A549 (cell line): ENCODE data around the gene IL1F10.

Experiments
- CHD2 ChIP-seq: fragments of 150-350 bp; IDR thresholded peaks from 2 replicates; pipeline ENCODE4 v1.6.1; 2014; ENCODE audit warnings: low read length; ENCODE audit not compliant: partially characterized antibody
- CTCF ChIP-seq: fragments of >200 bp; sonication (Bioruptor Twin); formaldehyde crosslinking; IDR thresholded peaks from 3 replicates; pipeline ENCODE4 v1.5.1; 2016
- HDAC2 ChIP-seq: fragments of 200-600 bp; sonication (generic); IDR thresholded peaks from 2 replicates; pipeline ENCODE4 v1.6.1; 2016
- MAX ChIP-seq: IDR thresholded peaks from 2 replicates; pipeline ENCODE4 v1.6.1; 2012
- RCOR1 ChIP-seq: fragments of 150-350 bp; IDR thresholded peaks from 2 replicates; pipeline ENCODE4 v1.6.1; 2014; ENCODE audit warnings: antibody characterized with exemption, low read length, low read depth
- SREBF2 ChIP-seq: fragments of 450-650 bp; IDR thresholded peaks from 2 replicates; pipeline ENCODE4 v1.6.1; 2014; ENCODE audit warnings: mild to moderate bottlenecking, moderate library complexity
- TP53 ChIP-seq: fragments of 250-450 bp; sonication (Bioruptor Pico); IDR thresholded peaks from 2 replicates; pipeline ENCODE4 v1.5.0; 2021; ENCODE audit warnings: mild to moderate bottlenecking, moderate library complexity
- TF ChIP-seq, protein P1 (sequence below): fragments of 150-350 bp; IDR thresholded peaks from 2 replicates; pipeline ENCODE4 v1.6.1; 2014; ENCODE audit warnings: low read depth, mild to moderate bottlenecking, low read length

DNA sequence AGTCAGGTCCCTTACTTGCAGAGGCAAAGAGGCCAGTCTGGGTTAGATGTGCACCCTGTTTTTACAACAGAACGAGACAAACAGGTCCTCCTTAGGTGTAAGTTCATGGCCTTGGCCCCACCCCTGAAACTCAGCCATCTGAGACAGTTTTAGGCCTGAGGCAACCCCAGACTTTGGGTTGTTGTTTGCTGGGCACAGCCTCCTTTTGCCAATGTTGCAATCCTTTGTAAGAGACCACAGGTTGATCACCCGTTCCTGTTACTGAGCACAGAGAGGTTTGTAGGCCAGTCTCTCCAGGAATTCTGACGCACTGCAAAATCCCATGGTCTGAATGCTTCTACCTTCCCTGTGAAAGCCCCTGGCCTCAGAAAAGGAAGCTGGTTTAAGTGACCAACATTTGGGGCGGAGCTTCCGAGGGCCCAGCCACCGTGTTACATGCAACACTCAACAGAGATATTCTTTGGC, 44.1 kb downstream of the IL1F10 start:
- TF ChIP-seq CHD2 (no peak), CTCF (no peak), SREBF2 (no peak), TP53 (CRISPR knock-in tag) (no peak), MAX (no peak), HDAC2 (no peak), RCOR1 (no peak)
- TF ChIP-seq, protein P1, sequence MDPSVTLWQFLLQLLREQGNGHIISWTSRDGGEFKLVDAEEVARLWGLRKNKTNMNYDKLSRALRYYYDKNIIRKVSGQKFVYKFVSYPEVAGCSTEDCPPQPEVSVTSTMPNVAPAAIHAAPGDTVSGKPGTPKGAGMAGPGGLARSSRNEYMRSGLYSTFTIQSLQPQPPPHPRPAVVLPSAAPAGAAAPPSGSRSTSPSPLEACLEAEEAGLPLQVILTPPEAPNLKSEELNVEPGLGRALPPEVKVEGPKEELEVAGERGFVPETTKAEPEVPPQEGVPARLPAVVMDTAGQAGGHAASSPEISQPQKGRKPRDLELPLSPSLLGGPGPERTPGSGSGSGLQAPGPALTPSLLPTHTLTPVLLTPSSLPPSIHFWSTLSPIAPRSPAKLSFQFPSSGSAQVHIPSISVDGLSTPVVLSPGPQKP: no peak
